Panc1 (cell line): ENCODE measurements around the gene MAGIX.
A peak's percentile ranks its signal among the peaks of the same experiment; 100 is the strongest.

Experiments used
- CTCF ChIP-seq: fragments of 450-650 bp; IDR thresholded peaks from 2 replicates; pipeline ENCODE4 v1.5.1; 2017; ENCODE audit warnings: mild to moderate bottlenecking
- POLR2AphosphoS5 ChIP-seq: IDR thresholded peaks from 2 replicates; pipeline ENCODE4 v1.6.1; 2012; ENCODE audit warnings: mild to moderate bottlenecking, low read depth, low read length, moderate library complexity

GRCh38 chrX:49165901-49166881 is 3.6 kb downstream of the MAGIX start:
- peak; percentile 72 for TF ChIP-seq CTCF
- peak; percentile 39; the same call in 1 of the 2 replicates for TF ChIP-seq POLR2AphosphoS5
